GM19455 (cell line): Measurements from ENCODE around the gene FAM193B.
A peak's percentile ranks its signal among the peaks of the same experiment; 100 is the strongest.
"Not testable (repeated sequence)": the region's sequence is repeated elsewhere in the genome, so short reads cannot be mapped to it uniquely, and the experiment has no call there.

Experiments used
- ATAC-seq: cut with Tn5 transposase; IDR thresholded peaks from one replicate; pipeline ENCODE4 v1.9.1; 2021; ENCODE audit not compliant: unreplicated experiment

Gene FAM193B

GRCh38 chr5:177578316-177578715, 24.0 kb upstream of the FAM193B start:
- no peak for ATAC-seq

- ATAC-seq, result no peak
Observed at GRCh38 chr5:177576169-177576568, 21.8 kb upstream of the FAM193B start.

GRCh38 chr5:177575488-177575887, 21.1 kb upstream of the FAM193B start:
- ATAC-seq, result no peak

- no peak for ATAC-seq
Observed at GRCh38 chr5:177569894-177570293, 15.5 kb upstream of the FAM193B start.

GRCh38 chr5:177568326-177568725, 14.0 kb upstream of the FAM193B start:
- ATAC-seq, result no peak

GRCh38 chr5:177565046-177565445, 10.7 kb upstream of the FAM193B start:
- ATAC-seq, result no peak

GRCh38 chr5:177559446-177559941, 5.1 kb upstream of the FAM193B start:
- not testable (repeated sequence) for ATAC-seq

- no peak for ATAC-seq
Observed at GRCh38 chr5:177557796-177558195, 3.4 kb upstream of the FAM193B start.

GRCh38 chr5:177557041-177557647, 2.8 kb upstream of the FAM193B start:
- no peak for ATAC-seq

- no peak for ATAC-seq
Observed at GRCh38 chr5:177555665-177556064, 1.3 kb upstream of the FAM193B start.

- no peak for ATAC-seq
Observed at GRCh38 chr5:177555228-177555627, 865 bp upstream of the FAM193B start.

- ATAC-seq, result peak; percentile 41
Observed at GRCh38 chr5:177553671-177554429, 513 bp downstream of the FAM193B start.

- no peak for ATAC-seq
Observed at GRCh38 chr5:177552839-177553455, 1.4 kb downstream of the FAM193B start.

GRCh38 chr5:177550122-177550521, 4.2 kb downstream of the FAM193B start:
- no peak for ATAC-seq

GRCh38 chr5:177548495-177548894, 5.9 kb downstream of the FAM193B start:
- ATAC-seq, result no peak

- no peak for ATAC-seq
Observed at GRCh38 chr5:177547736-177548135, 6.6 kb downstream of the FAM193B start.

- ATAC-seq, result no peak
Observed at GRCh38 chr5:177546258-177546741, 8.1 kb downstream of the FAM193B start.

GRCh38 chr5:177545487-177546257, 8.7 kb downstream of the FAM193B start:
- ATAC-seq, result no peak

GRCh38 chr5:177542816-177543465, 11.4 kb downstream of the FAM193B start:
- no peak for ATAC-seq

- no peak for ATAC-seq
Observed at GRCh38 chr5:177540438-177540837, 13.9 kb downstream of the FAM193B start.

- ATAC-seq, result no peak
Observed at GRCh38 chr5:177539411-177539810, 15.0 kb downstream of the FAM193B start.
